ENCODE results near the gene FARSB. TPM values are rescaled to one million over a fixed set of nuclear protein-coding genes. Genes with fewer than 3 reads are reported as not detected.
A peak's percentile ranks its signal among the peaks of the same experiment; 100 is the strongest.

Gene FARSB
- total RNA-seq, 1 donor from 2014 or later: 15.5 TPM

DNA sequence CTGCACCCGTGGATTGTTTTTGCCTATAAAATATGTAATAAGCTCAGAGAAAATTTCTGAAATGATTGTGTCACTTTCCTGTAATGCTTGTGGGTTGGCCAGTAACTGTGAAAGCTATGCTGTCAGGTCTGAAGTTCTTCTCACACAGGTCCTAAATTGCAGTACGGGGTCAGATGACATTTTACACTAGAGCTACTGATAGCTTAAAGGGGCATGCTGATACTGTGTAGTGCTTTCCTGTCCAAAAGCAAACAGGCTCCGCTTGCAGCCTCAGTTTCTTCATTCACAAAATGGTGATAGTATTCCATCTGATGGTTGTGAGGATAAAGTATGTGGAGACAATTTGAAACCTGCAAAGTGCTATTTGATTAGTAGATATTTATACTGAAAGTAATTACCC lies 7.6 kb upstream of the FARSB start:
- H3K4me3 Mint-ChIP-seq (ENCODE audit: unreplicated experiment): no peak overlapping the region
- H3K27ac Mint-ChIP-seq (ENCODE audit: unreplicated experiment): no peak overlapping the region
- DNase-seq (ENCODE audit: low spot score): no peak
- no peaks in the 10 kb centered on the region for H3K9me3 Mint-ChIP-seq (ENCODE audit: low read depth)
- H3K27me3 Mint-ChIP-seq (ENCODE audit: low read depth): no peaks in the 10 kb centered on the region
- peaks cover 2% of the 10 kb centered on the region for H3K36me3 Mint-ChIP-seq (ENCODE audit: low read depth)
- TF ChIP-seq, protein P1, sequence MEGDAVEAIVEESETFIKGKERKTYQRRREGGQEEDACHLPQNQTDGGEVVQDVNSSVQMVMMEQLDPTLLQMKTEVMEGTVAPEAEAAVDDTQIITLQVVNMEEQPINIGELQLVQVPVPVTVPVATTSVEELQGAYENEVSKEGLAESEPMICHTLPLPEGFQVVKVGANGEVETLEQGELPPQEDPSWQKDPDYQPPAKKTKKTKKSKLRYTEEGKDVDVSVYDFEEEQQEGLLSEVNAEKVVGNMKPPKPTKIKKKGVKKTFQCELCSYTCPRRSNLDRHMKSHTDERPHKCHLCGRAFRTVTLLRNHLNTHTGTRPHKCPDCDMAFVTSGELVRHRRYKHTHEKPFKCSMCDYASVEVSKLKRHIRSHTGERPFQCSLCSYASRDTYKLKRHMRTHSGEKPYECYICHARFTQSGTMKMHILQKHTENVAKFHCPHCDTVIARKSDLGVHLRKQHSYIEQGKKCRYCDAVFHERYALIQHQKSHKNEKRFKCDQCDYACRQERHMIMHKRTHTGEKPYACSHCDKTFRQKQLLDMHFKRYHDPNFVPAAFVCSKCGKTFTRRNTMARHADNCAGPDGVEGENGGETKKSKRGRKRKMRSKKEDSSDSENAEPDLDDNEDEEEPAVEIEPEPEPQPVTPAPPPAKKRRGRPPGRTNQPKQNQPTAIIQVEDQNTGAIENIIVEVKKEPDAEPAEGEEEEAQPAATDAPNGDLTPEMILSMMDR (IDR thresholded peaks at IDR 0.05): no peak
- no peaks in the 10 kb centered on the region for H3K4me1 Mint-ChIP-seq (ENCODE audit: low read depth)

DNA sequence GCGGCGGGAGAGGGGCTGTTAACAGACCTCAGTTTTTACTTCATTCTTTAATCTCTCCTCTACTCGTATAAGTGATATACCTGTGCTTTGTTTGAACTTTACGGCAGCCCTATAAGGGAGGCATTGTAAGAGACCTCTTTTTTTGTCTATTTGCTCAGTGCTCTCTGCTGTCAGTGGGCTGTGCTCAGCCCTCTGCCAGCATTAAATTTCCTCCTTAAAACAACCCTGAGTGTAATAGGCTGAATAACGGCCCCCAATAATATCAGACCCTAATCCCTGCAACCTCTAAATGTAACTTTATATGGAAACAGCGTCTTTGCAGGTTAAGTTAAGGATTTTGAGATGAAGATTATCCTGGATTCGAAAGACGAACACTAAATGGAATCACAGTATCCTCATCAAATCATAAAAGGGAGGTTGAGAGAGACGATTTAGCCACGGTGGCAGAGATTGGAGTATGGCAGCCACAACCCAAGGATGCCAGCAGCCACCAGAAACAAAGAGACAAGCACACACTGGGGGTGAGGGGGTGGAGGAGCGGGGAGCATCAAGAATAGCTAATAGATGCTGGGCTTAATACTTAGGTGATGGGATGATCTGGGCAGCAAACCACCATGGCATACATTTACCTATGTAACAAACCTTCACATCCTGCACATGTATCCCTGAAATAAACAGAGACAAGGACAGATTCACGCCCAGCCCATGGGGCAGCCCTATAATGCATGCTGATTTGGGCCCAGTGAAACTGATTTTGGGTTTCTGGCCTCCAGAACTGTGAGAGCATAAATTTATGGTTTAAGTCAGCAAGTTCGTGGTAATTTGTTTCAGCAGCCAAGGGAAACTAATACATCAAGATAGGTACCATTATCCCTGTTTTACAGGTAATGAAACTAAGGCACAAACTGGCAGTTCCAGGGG lies 894 bp upstream of the FARSB start:
- H3K4me3 Mint-ChIP-seq (ENCODE audit: unreplicated experiment): peak overlapping the region; percentile 99

GRCh38 chr2:222653280-222653679 lies 2.6 kb downstream of the FARSB start:
- no peak overlapping the region for H3K27ac Mint-ChIP-seq (ENCODE audit: unreplicated experiment)
- peaks cover 28% of the 10 kb centered on the region for H3K4me1 Mint-ChIP-seq (ENCODE audit: low read depth)
- TF ChIP-seq, protein P1 (IDR thresholded peaks at IDR 0.05): no peak
- no peaks in the 10 kb centered on the region for H3K9me3 Mint-ChIP-seq (ENCODE audit: low read depth)
- no peaks in the 10 kb centered on the region for H3K36me3 Mint-ChIP-seq (ENCODE audit: low read depth)
- no peaks in the 10 kb centered on the region for H3K27me3 Mint-ChIP-seq (ENCODE audit: low read depth)
- H3K4me3 Mint-ChIP-seq (ENCODE audit: unreplicated experiment): no peak overlapping the region
- DNase-seq (ENCODE audit: low spot score): no peak

More for the DNA sequence above, 894 bp upstream of the FARSB start:
- Mint-ChIP-seq H3K27me3 (ENCODE audit: low read depth) (no peaks in the 10 kb centered on the region), H3K4me1 (ENCODE audit: low read depth) (peaks cover 28% of the 10 kb centered on the region), H3K9me3 (ENCODE audit: low read depth) (no peaks in the 10 kb centered on the region), H3K36me3 (ENCODE audit: low read depth) (no peaks in the 10 kb centered on the region), H3K27ac (ENCODE audit: unreplicated experiment) (peak overlapping the region; percentile 99)
- DNase-seq (ENCODE audit: low spot score): no peak
- TF ChIP-seq, protein P1 (IDR thresholded peaks at IDR 0.05): no peak

DNA sequence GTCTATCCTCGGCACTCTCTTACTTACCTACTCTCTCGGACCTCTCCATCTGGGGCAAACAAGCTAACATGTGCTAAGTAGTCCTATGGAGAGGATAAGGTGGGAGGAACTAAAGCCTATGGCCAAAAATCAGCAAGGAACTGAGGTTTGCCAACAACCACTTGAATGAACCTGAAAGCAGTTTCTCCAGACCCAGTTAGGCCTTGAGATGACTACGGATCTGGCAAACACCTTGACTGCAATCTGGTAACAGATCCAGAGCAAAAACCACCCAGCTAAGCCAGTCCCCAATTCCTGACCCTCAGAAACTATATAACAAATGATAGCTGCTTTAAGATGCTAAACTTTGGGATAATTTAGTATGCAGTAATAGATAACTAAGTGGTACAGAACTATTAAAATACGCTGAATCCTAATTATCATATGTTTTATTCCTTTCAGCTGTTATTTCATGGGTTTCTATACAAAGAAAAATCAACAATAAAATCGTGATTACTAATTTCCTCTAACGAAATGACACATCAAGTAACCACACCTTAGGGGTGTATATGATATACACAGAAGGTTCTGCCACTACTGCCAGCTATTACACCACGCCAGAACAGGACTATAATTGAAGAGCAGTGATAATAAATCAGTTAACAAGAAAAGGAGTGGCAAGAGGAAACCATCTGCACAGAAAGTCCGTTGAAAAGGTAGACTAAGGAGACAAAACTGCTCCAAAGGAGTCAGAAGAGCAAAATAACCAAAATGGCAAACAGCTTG lies 3.2 kb downstream of the FARSB start:
- Mint-ChIP-seq H3K27me3 (ENCODE audit: low read depth) (no peaks in the 10 kb centered on the region), H3K9me3 (ENCODE audit: low read depth) (no peaks in the 10 kb centered on the region), H3K36me3 (ENCODE audit: low read depth) (no peaks in the 10 kb centered on the region), H3K4me3 (ENCODE audit: unreplicated experiment) (no peak overlapping the region), H3K27ac (ENCODE audit: unreplicated experiment) (no peak overlapping the region), H3K4me1 (ENCODE audit: low read depth) (peaks cover 28% of the 10 kb centered on the region)
- DNase-seq (ENCODE audit: low spot score): no peak
- TF ChIP-seq, protein P1 (IDR thresholded peaks at IDR 0.05): no peak

GRCh38 chr2:222651718-222652418 lies 4.0 kb downstream of the FARSB start:
- peaks cover 1% of the 10 kb centered on the region for H3K36me3 Mint-ChIP-seq (ENCODE audit: low read depth)
- no peak for DNase-seq (ENCODE audit: low spot score)

More at GRCh38 chr2:222651718-222652418, 4.0 kb downstream of the FARSB start:
- H3K27me3 Mint-ChIP-seq (ENCODE audit: low read depth): no peaks in the 10 kb centered on the region
- no peak overlapping the region for H3K27ac Mint-ChIP-seq (ENCODE audit: unreplicated experiment)
- H3K4me1 Mint-ChIP-seq (ENCODE audit: low read depth): peaks cover 25% of the 10 kb centered on the region
- TF ChIP-seq, protein P1 (IDR thresholded peaks at IDR 0.05): no peak
- no peak overlapping the region for H3K4me3 Mint-ChIP-seq (ENCODE audit: unreplicated experiment)
- no peaks in the 10 kb centered on the region for H3K9me3 Mint-ChIP-seq (ENCODE audit: low read depth)
